GM12878 (cell line): ENCODE data around the gene CTNNA2.

ENCODE experiments used
- EZH2 ChIP-seq: IDR thresholded peaks from 2 replicates; pipeline ENCODE4 v1.6.1; 2012; ENCODE audit warnings: low read depth, mild to moderate bottlenecking, control low read depth, inconsistent platforms, low read length, borderline replicate concordance; ENCODE audit not compliant: control insufficient read depth
- POLR2A ChIP-seq: IDR thresholded peaks from 2 replicates; pipeline ENCODE4 v1.6.1; 2011; ENCODE audit warnings: low read depth, mild to moderate bottlenecking, low read length
- RAD21 ChIP-seq: IDR thresholded peaks from 2 replicates; pipeline ENCODE4 v1.6.1; 2011; ENCODE audit warnings: mild to moderate bottlenecking, low read depth, low read length, moderate library complexity; ENCODE audit not compliant: insufficient read depth
- ZNF274 ChIP-seq: IDR thresholded peaks from one replicate; pipeline ENCODE4 v1.8.0; 2011; ENCODE audit not compliant: insufficient read length, insufficient read depth
- TF ChIP-seq, protein P1 (sequence below), 3 experiments: IDR thresholded peaks in 2 of 3; conservative IDR thresholded peaks in 1 of 3; 2 replicates each; pipeline ENCODE4 v1.5.1; 2011; ENCODE audit warnings: low read depth in 3 of 3, low read length in 3 of 3, mild to moderate bottlenecking in 3 of 3, control low read depth in 2 of 3, moderate library complexity in 2 of 3, inconsistent platforms in 1 of 3, mixed read lengths in 1 of 3; ENCODE audit not compliant: control insufficient read depth in 2 of 3, insufficient read depth in 1 of 3; ENCODE audit errors: extremely low read depth in 1 of 3

DNA sequence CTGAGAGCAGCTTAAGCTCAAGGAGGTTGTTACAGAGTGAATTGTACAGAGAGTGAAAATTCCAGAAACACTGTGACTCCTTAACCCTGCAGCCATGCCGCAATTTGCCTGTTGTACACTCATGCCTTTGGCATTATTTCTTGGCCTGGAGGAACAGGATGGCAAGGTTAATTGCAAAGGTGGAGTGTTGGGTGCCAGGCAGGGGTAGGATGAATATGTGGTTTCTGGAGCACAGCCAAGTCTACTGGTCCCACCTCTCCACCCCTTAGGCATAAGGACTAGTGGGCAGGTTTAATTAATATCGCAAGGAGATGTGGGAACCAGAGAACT, 541.5 kb downstream of the CTNNA2 start:
- TF ChIP-seq ZNF274: no peak
- no peak for TF ChIP-seq POLR2A
- TF ChIP-seq RAD21: no peak
- TF ChIP-seq EZH2: no peak
- TF ChIP-seq, protein P1, sequence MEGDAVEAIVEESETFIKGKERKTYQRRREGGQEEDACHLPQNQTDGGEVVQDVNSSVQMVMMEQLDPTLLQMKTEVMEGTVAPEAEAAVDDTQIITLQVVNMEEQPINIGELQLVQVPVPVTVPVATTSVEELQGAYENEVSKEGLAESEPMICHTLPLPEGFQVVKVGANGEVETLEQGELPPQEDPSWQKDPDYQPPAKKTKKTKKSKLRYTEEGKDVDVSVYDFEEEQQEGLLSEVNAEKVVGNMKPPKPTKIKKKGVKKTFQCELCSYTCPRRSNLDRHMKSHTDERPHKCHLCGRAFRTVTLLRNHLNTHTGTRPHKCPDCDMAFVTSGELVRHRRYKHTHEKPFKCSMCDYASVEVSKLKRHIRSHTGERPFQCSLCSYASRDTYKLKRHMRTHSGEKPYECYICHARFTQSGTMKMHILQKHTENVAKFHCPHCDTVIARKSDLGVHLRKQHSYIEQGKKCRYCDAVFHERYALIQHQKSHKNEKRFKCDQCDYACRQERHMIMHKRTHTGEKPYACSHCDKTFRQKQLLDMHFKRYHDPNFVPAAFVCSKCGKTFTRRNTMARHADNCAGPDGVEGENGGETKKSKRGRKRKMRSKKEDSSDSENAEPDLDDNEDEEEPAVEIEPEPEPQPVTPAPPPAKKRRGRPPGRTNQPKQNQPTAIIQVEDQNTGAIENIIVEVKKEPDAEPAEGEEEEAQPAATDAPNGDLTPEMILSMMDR (IDR thresholded peaks at IDR 0.05 in 2 of 3, conservative IDR thresholded peaks at IDR 0.05 in 1 of 3; ENCODE audit: control insufficient read depth in 2 of 3, extremely low read depth in 1 of 3, insufficient read depth in 1 of 3, low read depth in 3 of 3, low read length in 3 of 3): no peak
